Measurements from ENCODE around the gene ARHGAP33. TPM values are rescaled to one million over a fixed set of nuclear protein-coding genes. Genes with fewer than 3 reads are reported as not detected.
A peak's percentile ranks its signal among the peaks of the same experiment; 100 is the strongest.
"Not testable (repeated sequence)": the region's sequence is repeated elsewhere in the genome, so short reads cannot be mapped to it uniquely, and the experiment has no call there.

Gene ARHGAP33
- total and polyA plus RNA-seq, 5 donors from 2014 or later = 0.40 to 46.7 TPM; not detected in 3

DNA sequence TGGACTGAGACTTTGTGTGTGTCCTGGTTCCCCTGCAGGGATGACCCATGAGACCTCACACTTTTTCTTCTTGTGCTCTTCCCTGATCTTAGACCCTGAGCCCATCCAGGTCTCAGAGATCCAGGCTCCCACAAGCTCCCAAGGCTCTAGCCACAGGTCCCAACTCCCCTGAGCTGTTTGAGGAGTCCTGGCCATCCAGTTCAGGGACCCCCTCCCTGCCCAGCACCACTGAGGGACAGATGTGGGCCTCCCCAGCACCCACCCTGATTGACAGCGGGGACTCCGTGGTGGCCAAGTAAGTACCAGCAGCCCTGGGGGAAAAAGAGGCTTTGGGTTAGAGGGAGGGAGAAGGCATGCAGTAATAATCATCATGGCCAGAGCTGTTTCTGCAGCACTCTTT, 15.7 kb upstream of the ARHGAP33 start:
- no peak overlapping the region for H3K27ac Mint-ChIP-seq
- H3K4me1 ChIP-seq (ENCODE audit: control insufficient read depth, insufficient read depth, low read length, poor library complexity, severe bottlenecking) = peaks cover 44% of the 10 kb centered on the region
- H3K4me1 Mint-ChIP-seq = peaks cover 0 to 47% (median 6%) of the 10 kb centered on the region in 4 donors
- no peaks in the 10 kb centered on the region for H3K9me3 ChIP-seq (ENCODE audit: control insufficient read depth in 2 of 2, low read length in 2 of 2)
- peak overlapping the region; percentile 68 to 99 (median 97) for H3K4me3 Mint-ChIP-seq
- peaks cover 7% of the 10 kb centered on the region for H3K36me3 Mint-ChIP-seq
- no peaks in the 10 kb centered on the region for H3K27me3 ChIP-seq (ENCODE audit: control insufficient read depth, insufficient read depth, low read length)
- H3K27ac ChIP-seq (ENCODE audit: insufficient read depth, low read length, poor library complexity, severe bottlenecking) = no peak overlapping the region
- no peaks in the 10 kb centered on the region for H3K9me3 Mint-ChIP-seq
- peaks cover 15% of the 10 kb centered on the region for H3K36me3 ChIP-seq (ENCODE audit: control insufficient read depth, insufficient read depth, low read length)
- ATAC-seq (ENCODE audit: low read depth in 2 of 2) (no peak), DNase-seq (no peak)
- no peak overlapping the region for H3K4me3 ChIP-seq (ENCODE audit: low read depth, low read length)
- H3K27me3 Mint-ChIP-seq = peaks cover 6% of the 10 kb centered on the region

DNA sequence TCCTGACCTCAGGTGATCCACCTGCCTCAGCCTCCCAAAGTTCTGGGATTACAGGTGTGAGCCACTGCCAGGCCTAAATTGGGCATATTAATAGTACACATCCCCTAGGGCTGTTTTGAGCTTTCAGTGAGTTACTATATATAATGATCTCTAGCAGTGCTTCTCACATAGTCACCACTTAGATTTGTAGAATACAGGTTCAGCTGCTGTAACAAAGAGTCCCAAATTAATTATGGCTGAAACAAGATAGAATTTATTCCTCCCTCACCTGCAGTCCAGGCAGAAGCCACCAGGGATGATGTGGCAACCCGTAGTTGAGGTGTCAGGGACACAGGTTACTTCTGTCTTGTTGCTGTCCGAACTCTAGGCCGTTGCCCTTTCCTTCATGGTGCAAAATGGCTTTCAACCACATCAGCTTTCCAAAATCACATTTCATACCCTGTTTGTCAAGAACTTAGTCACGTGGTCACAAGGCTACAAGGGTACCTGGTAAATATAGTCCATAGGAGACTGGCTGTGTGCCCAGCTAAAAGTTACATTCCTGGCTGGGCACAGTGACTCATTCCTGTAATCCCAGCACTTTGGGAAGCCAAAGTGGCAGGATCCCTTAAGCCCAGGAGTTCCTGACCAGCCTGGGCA, 14.5 kb upstream of the ARHGAP33 start:
- Histone ChIP-seq H3K36me3 (ENCODE audit: control insufficient read depth, insufficient read depth, low read length) (peaks cover 22% of the 10 kb centered on the region), H3K27ac (ENCODE audit: insufficient read depth, low read length, poor library complexity, severe bottlenecking) (no peak overlapping the region), H3K9me3 (ENCODE audit: control insufficient read depth in 2 of 2, low read length in 2 of 2) (no peaks in the 10 kb centered on the region), H3K4me1 (ENCODE audit: control insufficient read depth, insufficient read depth, low read length, poor library complexity, severe bottlenecking) (peaks cover 35% of the 10 kb centered on the region), H3K4me3 (ENCODE audit: low read depth, low read length) (no peak overlapping the region), H3K27me3 (ENCODE audit: control insufficient read depth, insufficient read depth, low read length) (no peaks in the 10 kb centered on the region)
- Mint-ChIP-seq H3K4me3 (peak overlapping the region in 2 of 4 donors; percentile 2 to 95), H3K27me3 (peaks cover 6% of the 10 kb centered on the region), H3K27ac (no peak overlapping the region), H3K9me3 (no peaks in the 10 kb centered on the region), H3K36me3 (peaks cover 10% of the 10 kb centered on the region), H3K4me1 (peaks cover 0 to 42% (median 6%) of the 10 kb centered on the region in 4 donors)
- DNase-seq (no peak), ATAC-seq (ENCODE audit: low read depth in 2 of 2) (no peak)

DNA sequence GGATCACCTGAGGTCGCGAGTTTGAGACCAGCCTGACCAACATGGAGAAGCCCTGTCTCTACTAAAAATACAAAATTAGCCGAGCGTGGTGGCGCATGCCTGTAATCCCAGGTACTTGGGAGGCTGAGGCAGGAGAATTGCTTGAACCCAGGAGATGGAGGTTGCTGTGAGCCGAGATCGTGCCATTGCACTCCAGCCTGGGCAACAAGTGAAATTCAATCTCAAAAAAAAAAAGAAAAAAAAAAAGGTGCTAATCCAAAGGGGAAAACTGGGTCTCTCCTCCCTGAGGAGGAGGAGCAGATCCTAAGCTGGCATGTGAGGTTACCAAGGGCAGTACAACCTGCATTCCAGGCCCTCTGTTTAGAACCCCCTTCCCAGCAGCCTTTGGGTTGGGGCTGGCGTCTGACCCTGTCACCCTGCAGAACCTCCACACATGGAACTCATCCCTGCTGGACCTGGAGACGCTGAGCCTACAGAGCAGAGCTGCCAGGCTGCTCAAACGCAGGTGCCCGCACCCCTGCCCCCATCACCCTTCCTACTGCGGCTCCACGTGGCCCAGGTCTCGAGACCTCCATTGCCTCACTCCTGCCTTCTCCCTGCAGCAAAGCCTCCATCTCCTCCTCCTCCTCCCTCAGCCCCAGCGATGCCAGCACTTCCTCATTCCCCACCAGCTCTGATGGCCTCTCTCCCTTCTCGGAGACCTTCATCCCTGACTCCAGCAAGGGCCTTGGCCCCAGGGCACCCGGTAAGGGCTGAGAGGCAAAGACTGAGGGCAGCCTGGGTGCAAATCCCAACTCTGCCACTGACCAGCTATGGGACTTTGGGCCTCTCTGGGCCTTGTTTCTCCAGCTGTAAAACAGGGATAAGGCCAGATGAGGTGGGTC, 10.7 kb upstream of the ARHGAP33 start:
- H3K4me3 Mint-ChIP-seq = peak overlapping the region in 1 of 4 donors; percentile 31
- no peak for ATAC-seq (ENCODE audit: low read depth in 2 of 2)
- no peaks in the 10 kb centered on the region for H3K27me3 ChIP-seq (ENCODE audit: control insufficient read depth, insufficient read depth, low read length)
- H3K4me1 ChIP-seq (ENCODE audit: control insufficient read depth, insufficient read depth, low read length, poor library complexity, severe bottlenecking) = peaks cover 2% of the 10 kb centered on the region
- no peaks in the 10 kb centered on the region for H3K27me3 Mint-ChIP-seq
- H3K4me3 ChIP-seq (ENCODE audit: low read depth, low read length) = no peak overlapping the region
- no peak overlapping the region for H3K27ac Mint-ChIP-seq
- H3K9me3 Mint-ChIP-seq = no peaks in the 10 kb centered on the region
- no peak for DNase-seq
- peaks cover 15% of the 10 kb centered on the region for H3K36me3 Mint-ChIP-seq
- peaks cover 28% of the 10 kb centered on the region for H3K36me3 ChIP-seq (ENCODE audit: control insufficient read depth, insufficient read depth, low read length)
- no peak overlapping the region for H3K27ac ChIP-seq (ENCODE audit: insufficient read depth, low read length, poor library complexity, severe bottlenecking)
- no peaks in the 10 kb centered on the region for H3K9me3 ChIP-seq (ENCODE audit: control insufficient read depth in 2 of 2, low read length in 2 of 2)
- H3K4me1 Mint-ChIP-seq = peaks cover 0 to 12% (median 0%) of the 10 kb centered on the region in 4 donors

DNA sequence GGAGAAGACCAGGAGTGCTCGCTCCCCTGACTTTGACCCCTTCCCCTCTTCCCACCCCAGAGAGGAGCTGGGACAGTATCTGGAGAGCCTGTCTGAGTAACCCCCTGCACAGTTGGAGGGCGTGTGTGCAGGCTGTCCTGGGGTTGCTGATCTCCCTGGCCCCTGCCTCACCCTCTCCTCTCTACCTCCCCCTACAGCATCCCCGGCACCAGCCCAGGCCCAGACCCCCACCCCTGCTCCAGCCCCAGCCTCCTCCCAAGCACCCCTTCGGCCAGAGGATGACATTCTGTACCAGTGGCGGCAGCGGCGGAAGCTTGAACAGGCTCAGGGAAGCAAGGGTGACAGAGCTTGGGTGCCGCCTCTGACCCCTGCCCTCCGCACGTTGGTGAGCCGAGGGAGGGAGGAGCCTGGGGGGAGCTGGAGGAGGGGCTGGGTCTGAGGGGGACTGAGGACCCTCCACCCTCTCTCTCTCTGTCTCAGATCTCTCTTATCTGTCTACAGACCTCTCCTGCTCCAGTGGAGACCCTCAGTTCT, 8.7 kb upstream of the ARHGAP33 start:
- no peaks in the 10 kb centered on the region for H3K27me3 Mint-ChIP-seq
- H3K27me3 ChIP-seq (ENCODE audit: control insufficient read depth, insufficient read depth, low read length) = no peaks in the 10 kb centered on the region
- no peak overlapping the region for H3K27ac ChIP-seq (ENCODE audit: insufficient read depth, low read length, poor library complexity, severe bottlenecking)
- ATAC-seq (ENCODE audit: low read depth in 2 of 2) = no peak
- peaks cover 0 to 5% (median 0%) of the 10 kb centered on the region in 4 donors for H3K4me1 Mint-ChIP-seq
- H3K4me1 ChIP-seq (ENCODE audit: control insufficient read depth, insufficient read depth, low read length, poor library complexity, severe bottlenecking) = no peaks in the 10 kb centered on the region
- no peaks in the 10 kb centered on the region for H3K9me3 Mint-ChIP-seq
- H3K27ac Mint-ChIP-seq = no peak overlapping the region
- H3K9me3 ChIP-seq (ENCODE audit: control insufficient read depth in 2 of 2, low read length in 2 of 2) = no peaks in the 10 kb centered on the region
- no peak overlapping the region for H3K4me3 ChIP-seq (ENCODE audit: low read depth, low read length)
- no peak for DNase-seq
- peaks cover 22% of the 10 kb centered on the region for H3K36me3 ChIP-seq (ENCODE audit: control insufficient read depth, insufficient read depth, low read length)
- H3K36me3 Mint-ChIP-seq = peaks cover 15% of the 10 kb centered on the region
- peak overlapping the region in 1 of 4 donors; percentile 61 for H3K4me3 Mint-ChIP-seq

DNA sequence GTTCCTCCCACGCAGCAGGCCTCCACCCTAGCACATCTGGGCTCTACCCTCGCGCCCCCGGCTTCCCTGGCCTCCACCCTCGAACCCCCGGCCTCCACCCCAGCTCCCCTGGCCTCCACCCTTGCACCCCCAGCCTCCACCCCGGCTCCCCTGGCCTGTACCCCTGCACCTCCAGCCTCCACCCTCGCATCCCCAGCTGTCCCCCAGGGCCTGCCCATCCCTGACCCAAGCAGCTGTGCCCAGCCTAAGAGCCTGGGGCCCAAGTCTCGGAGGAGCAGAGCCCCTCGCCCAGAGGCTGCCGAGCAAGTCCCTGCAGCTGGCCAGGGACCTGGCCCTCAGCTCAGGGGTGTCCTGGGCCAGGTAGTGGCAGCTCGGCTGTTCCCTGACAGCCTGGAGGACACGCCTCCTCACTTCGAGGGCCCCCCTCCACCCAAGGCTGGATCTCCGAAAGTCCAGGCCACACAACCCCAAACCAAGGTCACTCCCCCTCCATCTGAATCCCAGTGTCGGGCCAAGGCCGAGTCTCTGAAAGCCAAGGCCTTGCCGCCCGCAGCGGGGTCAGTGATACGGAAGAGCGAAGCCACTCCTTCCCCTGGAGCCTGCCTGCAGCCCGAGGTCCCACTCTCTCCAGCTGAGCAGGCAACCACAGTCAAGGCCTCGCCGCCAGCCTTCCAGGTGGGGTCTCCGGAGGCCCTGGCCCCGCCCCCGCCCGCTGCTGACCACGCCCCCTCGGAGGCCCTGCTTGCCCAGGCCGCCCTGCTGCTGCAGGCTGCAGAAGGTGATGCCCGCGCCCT, 7.9 kb upstream of the ARHGAP33 start:
- Histone ChIP-seq H3K4me3 (ENCODE audit: low read depth, low read length) (no peak overlapping the region), H3K27ac (ENCODE audit: insufficient read depth, low read length, poor library complexity, severe bottlenecking) (no peak overlapping the region), H3K4me1 (ENCODE audit: control insufficient read depth, insufficient read depth, low read length, poor library complexity, severe bottlenecking) (no peaks in the 10 kb centered on the region), H3K9me3 (ENCODE audit: control insufficient read depth in 2 of 2, low read length in 2 of 2) (no peaks in the 10 kb centered on the region), H3K27me3 (ENCODE audit: control insufficient read depth, insufficient read depth, low read length) (no peaks in the 10 kb centered on the region), H3K36me3 (ENCODE audit: control insufficient read depth, insufficient read depth, low read length) (peaks cover 13% of the 10 kb centered on the region)
- no peaks in the 10 kb centered on the region for H3K27me3 Mint-ChIP-seq
- no peak for DNase-seq
- H3K4me3 Mint-ChIP-seq = no peak overlapping the region
- no peak for ATAC-seq (ENCODE audit: low read depth in 2 of 2)
- H3K36me3 Mint-ChIP-seq = peaks cover 9% of the 10 kb centered on the region
- H3K9me3 Mint-ChIP-seq = no peaks in the 10 kb centered on the region
- no peaks in the 10 kb centered on the region for H3K4me1 Mint-ChIP-seq
- H3K27ac Mint-ChIP-seq = no peak overlapping the region

DNA sequence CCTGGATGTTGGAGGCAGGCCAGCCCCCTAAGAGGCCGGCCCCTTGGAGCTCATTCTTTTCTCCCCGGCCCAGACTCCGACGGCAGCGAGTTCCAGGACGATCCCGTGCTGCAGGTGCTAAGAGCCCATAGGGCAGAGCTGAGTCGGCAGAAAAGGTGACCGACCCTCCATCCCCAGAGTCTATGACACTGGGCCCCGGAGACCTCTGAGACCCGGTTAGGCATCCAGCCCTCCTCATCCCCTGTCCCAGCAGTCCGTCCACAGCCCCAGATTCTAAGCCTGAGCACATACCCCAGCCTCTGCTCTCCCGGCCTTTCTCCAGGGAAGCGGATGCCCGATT, 7.3 kb upstream of the ARHGAP33 start:
- no peaks in the 10 kb centered on the region for H3K9me3 Mint-ChIP-seq
- peaks cover 13% of the 10 kb centered on the region for H3K36me3 ChIP-seq (ENCODE audit: control insufficient read depth, insufficient read depth, low read length)
- peaks cover 0 to 3% (median 0%) of the 10 kb centered on the region in 4 donors for H3K4me1 Mint-ChIP-seq

DNA sequence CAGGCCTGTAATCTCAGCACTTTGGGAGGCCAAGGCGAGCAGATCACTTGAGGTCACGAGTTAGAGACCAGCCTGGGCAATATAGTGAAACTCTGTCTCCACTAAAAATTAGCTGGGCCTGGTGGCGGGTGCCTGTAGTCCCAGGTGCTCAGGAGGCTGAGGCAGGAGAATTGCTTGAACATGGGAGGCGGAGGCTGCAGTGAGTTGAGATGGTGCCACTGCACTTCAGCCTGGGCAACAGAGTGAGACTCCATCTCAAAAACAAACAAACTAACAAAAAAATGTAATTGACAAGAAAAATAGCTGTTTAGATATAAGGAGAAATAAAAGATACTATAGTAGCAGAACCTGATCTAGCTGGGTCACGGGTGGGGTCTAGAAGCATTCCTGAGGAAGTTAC, 3.0 kb upstream of the ARHGAP33 start:
- H3K27ac ChIP-seq (ENCODE audit: insufficient read depth, low read length, poor library complexity, severe bottlenecking); H3K27me3 ChIP-seq (ENCODE audit: control insufficient read depth, insufficient read depth, low read length); H3K4me3 ChIP-seq (ENCODE audit: low read depth, low read length); H3K27me3 Mint-ChIP-seq; H3K9me3 ChIP-seq (ENCODE audit: control insufficient read depth in 2 of 2, low read length in 2 of 2); H3K27ac Mint-ChIP-seq; H3K36me3 ChIP-seq (ENCODE audit: control insufficient read depth, insufficient read depth, low read length); H3K9me3 Mint-ChIP-seq; H3K36me3 Mint-ChIP-seq; DNase-seq; ATAC-seq (ENCODE audit: low read depth in 2 of 2); H3K4me3 Mint-ChIP-seq: not testable (repeated sequence)
- H3K4me1 ChIP-seq (ENCODE audit: control insufficient read depth, insufficient read depth, low read length, poor library complexity, severe bottlenecking) = peaks cover 17% of the 10 kb centered on the region
- H3K4me1 Mint-ChIP-seq = peaks cover 4 to 24% (median 9%) of the 10 kb centered on the region in 4 donors

More for the DNA sequence above, 7.3 kb upstream of the ARHGAP33 start:
- no peak overlapping the region for H3K4me3 Mint-ChIP-seq
- Histone ChIP-seq H3K9me3 (ENCODE audit: control insufficient read depth in 2 of 2, low read length in 2 of 2) (no peaks in the 10 kb centered on the region), H3K4me1 (ENCODE audit: control insufficient read depth, insufficient read depth, low read length, poor library complexity, severe bottlenecking) (no peaks in the 10 kb centered on the region), H3K27me3 (ENCODE audit: control insufficient read depth, insufficient read depth, low read length) (no peaks in the 10 kb centered on the region), H3K4me3 (ENCODE audit: low read depth, low read length) (no peak overlapping the region), H3K27ac (ENCODE audit: insufficient read depth, low read length, poor library complexity, severe bottlenecking) (no peak overlapping the region)
- no peaks in the 10 kb centered on the region for H3K27me3 Mint-ChIP-seq
- peak overlapping the region in 1 of 3 donors; percentile 60 for H3K27ac Mint-ChIP-seq
- ATAC-seq (ENCODE audit: low read depth in 2 of 2) (no peak), DNase-seq (no peak)
- H3K36me3 Mint-ChIP-seq = peaks cover 9% of the 10 kb centered on the region

Measured in CD4-positive, CD25-positive, alpha-beta regulatory T cell (primary cell).